IPS-18a (cell line): ENCODE results near the gene MYT1.
"Not testable (repeated sequence)": the region's sequence is repeated elsewhere in the genome, so short reads cannot be mapped to it uniquely, and the experiment has no call there.

Source experiments
- H3K27ac ChIP-seq: one replicate; pipeline ENCODE4 v1.5.1; 2013; ENCODE audit warnings: low read length
- H3K27me3 ChIP-seq: one replicate; pipeline ENCODE4 v1.6.1; 2013; ENCODE audit warnings: mild to moderate bottlenecking, low read length; ENCODE audit not compliant: control insufficient read depth, insufficient read depth
- H3K36me3 ChIP-seq: one replicate; pipeline ENCODE4 v1.6.1; 2013; ENCODE audit warnings: low read depth, low read length; ENCODE audit not compliant: control insufficient read depth
- H3K4me1 ChIP-seq: one replicate; pipeline ENCODE4 v1.6.1; 2013; ENCODE audit warnings: low read depth, low read length; ENCODE audit not compliant: control insufficient read depth
- H3K4me3 ChIP-seq: one replicate; pipeline ENCODE4 v1.5.1; 2013; ENCODE audit warnings: low read length
- H3K9ac ChIP-seq: one replicate; pipeline ENCODE4 v1.6.1; 2013; ENCODE audit warnings: mild to moderate bottlenecking, low read length, moderate library complexity
- H3K9me3 ChIP-seq: one replicate; pipeline ENCODE4 v1.6.1; 2013; ENCODE audit warnings: low read depth, low read length; ENCODE audit not compliant: control insufficient read depth

Gene MYT1

GRCh38 chr20:64179805-64180204 is 15.6 kb downstream of the MYT1 start:
- H3K9me3 ChIP-seq, result no peaks in the 10 kb centered on the region
- peaks cover 12% of the 10 kb centered on the region for H3K4me1 ChIP-seq
- peaks cover 9% of the 10 kb centered on the region for H3K27me3 ChIP-seq
- no peak overlapping the region for H3K4me3 ChIP-seq
- no peaks in the 10 kb centered on the region for H3K36me3 ChIP-seq
- H3K9ac ChIP-seq, result no peak overlapping the region
- no peak overlapping the region for H3K27ac ChIP-seq

- no peak overlapping the region for H3K9ac ChIP-seq
Measured at GRCh38 chr20:64180673-64181072, 16.4 kb downstream of the MYT1 start.

DNA sequence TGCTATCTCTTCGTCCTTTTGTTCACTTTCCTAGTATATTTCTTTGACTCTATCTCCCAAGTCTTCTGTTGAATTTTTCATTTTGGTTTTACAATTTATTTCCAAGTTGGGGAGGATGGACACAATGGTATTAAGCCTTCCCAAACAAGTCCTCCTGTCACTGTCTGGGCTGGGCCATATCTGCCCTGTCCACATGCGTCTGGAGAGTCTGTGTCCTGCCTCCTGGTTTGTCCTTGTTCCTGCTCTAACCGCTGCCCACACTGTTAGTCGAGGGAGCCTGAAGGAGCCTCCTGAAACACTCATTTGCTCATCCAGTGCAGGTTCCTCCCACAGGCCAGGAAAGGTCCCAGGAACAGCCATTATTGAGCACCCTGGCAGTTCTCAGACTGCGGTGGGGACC is 17.1 kb downstream of the MYT1 start:
- H3K36me3 ChIP-seq, result no peaks in the 10 kb centered on the region
- peaks cover 10% of the 10 kb centered on the region for H3K4me1 ChIP-seq
- no peaks in the 10 kb centered on the region for H3K9me3 ChIP-seq
- no peak overlapping the region for H3K4me3 ChIP-seq
- no peak overlapping the region for H3K9ac ChIP-seq
- H3K27me3 ChIP-seq, result peaks cover 7% of the 10 kb centered on the region
- H3K27ac ChIP-seq, result no peak overlapping the region

More at GRCh38 chr20:64180673-64181072, 16.4 kb downstream of the MYT1 start:
- no peaks in the 10 kb centered on the region for H3K9me3 ChIP-seq
- no peaks in the 10 kb centered on the region for H3K36me3 ChIP-seq
- no peak overlapping the region for H3K27ac ChIP-seq
- no peak overlapping the region for H3K4me3 ChIP-seq
- peaks cover 12% of the 10 kb centered on the region for H3K4me1 ChIP-seq
- peaks cover 9% of the 10 kb centered on the region for H3K27me3 ChIP-seq

DNA sequence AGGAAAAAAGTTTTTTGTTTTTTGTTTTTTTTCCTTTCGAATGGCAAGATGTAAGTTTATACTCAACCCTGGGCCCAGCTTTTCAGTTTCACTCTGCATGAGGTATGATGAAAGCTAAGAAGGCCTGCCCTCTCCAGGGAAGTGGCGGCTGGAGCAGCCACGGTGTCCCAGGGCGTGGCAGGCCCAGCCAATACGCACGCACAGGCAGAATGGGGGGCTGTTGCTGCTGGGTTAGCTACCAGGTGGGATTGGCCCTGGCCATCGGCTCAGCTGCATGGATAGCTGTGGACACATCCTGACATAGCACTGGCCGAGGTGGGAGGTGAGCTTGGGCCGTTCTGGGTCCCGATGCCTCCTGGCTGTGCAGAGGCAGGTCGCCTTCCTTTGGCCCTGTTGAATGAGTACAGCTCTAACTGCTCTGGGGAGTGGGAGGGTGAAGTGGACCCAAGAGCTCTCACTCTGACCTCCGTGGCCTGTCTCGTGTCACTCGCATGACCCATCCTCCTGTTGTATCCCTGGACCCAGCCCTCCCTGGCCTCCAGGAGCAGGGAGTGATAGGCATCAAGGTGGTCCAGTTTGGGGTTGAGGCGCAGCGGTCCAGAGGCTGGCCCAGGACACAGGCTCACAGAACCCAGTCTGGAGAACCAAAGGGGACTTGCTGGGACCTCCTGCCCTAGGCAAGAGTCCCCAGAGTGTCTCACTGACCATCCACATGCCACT is 18.1 kb downstream of the MYT1 start:
- Histone ChIP-seq H3K9me3 (no peaks in the 10 kb centered on the region), H3K4me1 (peaks cover 7% of the 10 kb centered on the region), H3K36me3 (no peaks in the 10 kb centered on the region), H3K27me3 (peaks cover 4% of the 10 kb centered on the region), H3K27ac (no peak overlapping the region), H3K9ac (no peak overlapping the region), H3K4me3 (no peak overlapping the region)

GRCh38 chr20:64183313-64183712 is 19.1 kb downstream of the MYT1 start:
- H3K4me3 ChIP-seq, result no peak overlapping the region
- no peak overlapping the region for H3K9ac ChIP-seq
- H3K4me1 ChIP-seq, result peaks cover 6% of the 10 kb centered on the region
- no peak overlapping the region for H3K27ac ChIP-seq
- H3K9me3 ChIP-seq, result no peaks in the 10 kb centered on the region
- no peaks in the 10 kb centered on the region for H3K36me3 ChIP-seq
- peaks cover under 1% of the 10 kb centered on the region for H3K27me3 ChIP-seq

- no peak overlapping the region for H3K27ac ChIP-seq
Measured at GRCh38 chr20:64184795-64185194, 20.5 kb downstream of the MYT1 start.

GRCh38 chr20:64185276-64185900 is 21.1 kb downstream of the MYT1 start:
- no peak overlapping the region for H3K4me3 ChIP-seq
- no peaks in the 10 kb centered on the region for H3K27me3 ChIP-seq
- H3K27ac ChIP-seq, result no peak overlapping the region
- H3K4me1 ChIP-seq, result peaks cover 24% of the 10 kb centered on the region
- no peaks in the 10 kb centered on the region for H3K9me3 ChIP-seq
- H3K9ac ChIP-seq, result no peak overlapping the region
- H3K36me3 ChIP-seq, result no peaks in the 10 kb centered on the region

More at GRCh38 chr20:64184795-64185194, 20.5 kb downstream of the MYT1 start:
- no peaks in the 10 kb centered on the region for H3K27me3 ChIP-seq
- no peak overlapping the region for H3K9ac ChIP-seq
- peaks cover 21% of the 10 kb centered on the region for H3K4me1 ChIP-seq
- H3K4me3 ChIP-seq, result no peak overlapping the region
- no peaks in the 10 kb centered on the region for H3K36me3 ChIP-seq
- H3K9me3 ChIP-seq, result no peaks in the 10 kb centered on the region

DNA sequence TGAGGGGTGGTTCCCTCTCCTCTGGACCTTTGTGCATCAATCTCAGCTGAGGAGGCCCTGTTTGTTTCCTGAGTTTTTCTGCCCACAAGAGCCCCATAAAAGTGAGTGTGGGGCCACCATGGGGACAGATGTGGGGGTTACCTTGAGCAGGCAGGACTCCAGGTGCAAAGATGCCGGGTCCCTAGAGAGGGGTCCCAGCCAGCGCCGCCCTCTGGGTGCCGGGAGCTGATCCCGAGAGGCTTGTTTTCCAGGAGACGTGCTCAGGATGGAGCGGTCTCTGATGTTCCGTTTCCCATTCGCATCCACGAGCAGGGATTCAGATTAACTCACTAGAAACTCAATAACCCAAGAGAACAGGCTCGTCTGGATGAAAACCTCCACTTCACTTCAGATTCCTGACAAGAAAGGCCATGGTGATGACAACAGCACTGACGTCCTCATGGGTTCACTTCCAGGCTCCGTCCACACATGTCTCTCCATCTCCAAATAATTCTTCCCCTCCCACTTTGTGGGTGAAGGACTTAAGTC is 21.9 kb downstream of the MYT1 start:
- H3K4me3 ChIP-seq, result no peak overlapping the region
- no peaks in the 10 kb centered on the region for H3K27me3 ChIP-seq
- H3K36me3 ChIP-seq, result no peaks in the 10 kb centered on the region
- H3K9me3 ChIP-seq, result no peaks in the 10 kb centered on the region
- peaks cover 28% of the 10 kb centered on the region for H3K4me1 ChIP-seq
- no peak overlapping the region for H3K27ac ChIP-seq
- H3K9ac ChIP-seq, result no peak overlapping the region

DNA sequence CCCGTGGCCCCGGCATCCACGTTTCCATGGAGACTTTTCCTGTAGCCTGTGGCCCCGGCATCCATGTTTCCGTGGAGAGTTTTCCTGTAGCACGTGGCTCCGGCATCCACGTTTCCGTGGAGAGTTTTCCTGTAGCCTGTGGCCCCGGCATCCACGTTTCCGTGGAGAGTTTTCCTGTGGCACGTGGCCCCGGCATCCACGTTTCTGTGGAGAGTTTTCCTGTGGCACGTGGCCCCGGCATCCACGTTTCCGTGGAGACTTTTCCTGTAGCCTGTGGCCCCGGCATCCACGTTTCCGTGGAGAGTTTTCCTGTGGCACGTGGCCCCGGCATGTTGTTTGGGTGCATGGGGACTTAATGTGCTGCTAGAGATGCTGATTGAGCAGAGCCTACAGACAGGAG is 23.0 kb downstream of the MYT1 start:
- not testable (repeated sequence) for H3K9ac ChIP-seq, H3K4me3 ChIP-seq, H3K27ac ChIP-seq, H3K9me3 ChIP-seq, H3K36me3 ChIP-seq, H3K27me3 ChIP-seq
- H3K4me1 ChIP-seq, result peaks cover 32% of the 10 kb centered on the region

DNA sequence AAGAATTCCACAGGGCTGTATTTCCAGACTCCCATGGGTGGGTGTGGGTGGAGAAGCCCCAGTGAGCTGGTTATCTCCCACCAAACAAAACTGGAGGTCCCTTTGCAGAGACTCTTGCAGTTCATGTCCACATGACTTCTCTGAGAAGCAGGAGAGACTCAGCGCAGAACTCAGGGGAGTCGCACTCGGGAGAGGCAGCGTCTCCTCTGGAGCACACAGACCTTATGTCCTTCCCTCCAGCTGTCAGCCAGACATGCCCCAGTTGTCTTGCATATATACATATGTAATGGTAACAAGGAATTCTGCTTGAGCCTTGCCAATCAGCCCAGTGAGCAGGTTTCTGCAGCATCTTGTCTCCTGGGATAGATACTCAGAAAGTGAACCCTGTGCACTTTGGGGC is 23.8 kb downstream of the MYT1 start:
- H3K4me3 ChIP-seq, result no peak overlapping the region
- no peaks in the 10 kb centered on the region for H3K9me3 ChIP-seq
- no peaks in the 10 kb centered on the region for H3K27me3 ChIP-seq
- H3K27ac ChIP-seq, result no peak overlapping the region
- H3K36me3 ChIP-seq, result no peaks in the 10 kb centered on the region
- H3K9ac ChIP-seq, result no peak overlapping the region
- H3K4me1 ChIP-seq, result peaks cover 32% of the 10 kb centered on the region

DNA sequence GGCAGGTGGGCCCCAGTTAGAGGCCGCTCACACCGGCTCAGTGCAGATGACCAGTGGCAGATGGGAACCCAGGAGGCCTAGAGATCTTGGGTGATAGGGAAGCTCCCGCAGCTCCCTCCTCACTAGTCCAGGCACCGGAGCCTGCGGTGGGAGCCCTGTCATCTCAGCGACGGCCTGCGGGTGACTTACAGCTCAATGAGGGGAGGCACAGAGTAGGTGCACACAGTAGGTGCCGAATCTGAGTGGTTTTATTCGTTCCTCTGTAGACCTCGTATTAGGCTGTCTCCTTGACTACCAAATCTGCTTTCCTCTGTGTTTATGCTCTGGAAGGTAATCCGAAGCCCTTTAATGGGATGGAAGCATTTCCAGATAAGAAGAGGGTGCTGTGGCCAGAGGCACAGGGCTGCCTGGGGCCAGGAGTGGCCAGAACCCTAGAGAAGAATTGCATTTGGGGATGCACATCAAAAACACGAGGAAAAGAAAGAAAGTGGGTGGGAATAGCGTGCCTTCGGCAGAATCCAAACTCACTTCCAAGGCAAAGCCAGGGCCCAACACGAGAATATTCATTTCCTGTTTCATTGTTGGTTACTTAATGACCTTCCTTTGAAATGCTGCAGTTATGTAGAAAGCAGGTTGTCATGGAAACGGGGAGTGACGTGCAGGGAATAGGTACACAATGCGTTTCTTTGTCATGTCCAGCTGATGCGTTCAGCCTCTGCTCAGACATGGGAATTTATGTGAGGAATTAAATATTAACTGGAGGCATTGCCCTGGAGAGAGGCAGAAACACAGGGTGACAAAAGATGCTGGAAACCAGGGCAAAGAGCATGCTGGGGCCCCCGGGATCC is 24.7 kb downstream of the MYT1 start:
- no peaks in the 10 kb centered on the region for H3K27me3 ChIP-seq
- no peak overlapping the region for H3K4me3 ChIP-seq
- H3K36me3 ChIP-seq, result no peaks in the 10 kb centered on the region
- peak overlapping the region; percentile 24 for H3K9ac ChIP-seq
- H3K9me3 ChIP-seq, result no peaks in the 10 kb centered on the region
- H3K27ac ChIP-seq, result no peak overlapping the region
- peaks cover 32% of the 10 kb centered on the region for H3K4me1 ChIP-seq
